HUES64 (cell line): ENCODE data around the gene SDK2.

Experiments
- H3K27ac ChIP-seq: 2 replicates; pipeline ENCODE4 v1.7.0; 2013; ENCODE audit warnings: low read depth, low read length, inconsistent platforms
- H3K27me3 ChIP-seq: 2 replicates; pipeline ENCODE4 v1.6.1; 2013; ENCODE audit warnings: mild to moderate bottlenecking, low read length; ENCODE audit not compliant: insufficient read depth
- H3K36me3 ChIP-seq: 2 replicates; pipeline ENCODE4 v1.6.1; 2013; ENCODE audit warnings: mild to moderate bottlenecking, low read length; ENCODE audit not compliant: insufficient read depth
- H3K4me1 ChIP-seq: 2 replicates; pipeline ENCODE4 v1.6.1; 2013; ENCODE audit warnings: mild to moderate bottlenecking, low read length, moderate library complexity; ENCODE audit not compliant: insufficient read depth
- H3K4me3 ChIP-seq: 2 replicates; pipeline ENCODE4 v1.5.1; 2013; ENCODE audit warnings: mild to moderate bottlenecking, low read length, moderate library complexity
- H3K9ac ChIP-seq: 2 replicates; pipeline ENCODE4 v1.6.1; 2013; ENCODE audit warnings: mild to moderate bottlenecking, low read depth, low read length
- H3K9me3 ChIP-seq: 2 replicates; pipeline ENCODE4 v1.6.1; 2013; ENCODE audit warnings: low read depth, low read length; ENCODE audit not compliant: insufficient read depth
- WGBS: fragments of 150-250, 120-280 bp; methylation state at CpG from one replicate; pipeline ENCODE4 v1.1.7; 2013; ENCODE audit warnings: missing lambda C conversion rate; 5-methylcytosine and 5-hydroxymethylcytosine counted together

SDK2 gene

GRCh38 chr17:73568934-73569333 is 75.3 kb downstream of the SDK2 start:
- Histone ChIP-seq H3K4me1 (peaks cover 43% of the 10 kb centered on the region), H3K9ac (no peak overlapping the region), H3K27me3 (no peaks in the 10 kb centered on the region), H3K9me3 (no peaks in the 10 kb centered on the region), H3K27ac (no peak overlapping the region), H3K36me3 (no peaks in the 10 kb centered on the region), H3K4me3 (no peak overlapping the region)
- 98% methylated on average over 3 of the region's 3 CpGs for WGBS

- H3K4me3 ChIP-seq, result 0 out of 2 replicates have a peak overlapping the region, but pooled peaks have one; percentile 9
- 23% methylated on average over 11 of the region's 11 CpGs for WGBS
- H3K9ac ChIP-seq, result peak overlapping the region; percentile 59
- no peaks in the 10 kb centered on the region for H3K9me3 ChIP-seq
- peak overlapping the region; percentile 91 for H3K27ac ChIP-seq
- H3K36me3 ChIP-seq, result no peaks in the 10 kb centered on the region
- H3K4me1 ChIP-seq, result peaks cover 43% of the 10 kb centered on the region
- no peaks in the 10 kb centered on the region for H3K27me3 ChIP-seq
Measured at GRCh38 chr17:73566905-73567782, 77.1 kb downstream of the SDK2 start.

GRCh38 chr17:73564843-73565242 is 79.4 kb downstream of the SDK2 start:
- 100% methylated on average over 2 of the region's 2 CpGs for WGBS
- H3K27ac ChIP-seq, result no peak overlapping the region

GRCh38 chr17:73562896-73563295 is 81.3 kb downstream of the SDK2 start:
- Histone ChIP-seq H3K4me1 (peaks cover 43% of the 10 kb centered on the region), H3K36me3 (no peaks in the 10 kb centered on the region), H3K27me3 (no peaks in the 10 kb centered on the region), H3K9me3 (no peaks in the 10 kb centered on the region), H3K27ac (no peak overlapping the region), H3K9ac (no peak overlapping the region), H3K4me3 (no peak overlapping the region)
- 95% methylated on average over 9 of the region's 9 CpGs for WGBS

More at GRCh38 chr17:73564843-73565242, 79.4 kb downstream of the SDK2 start:
- no peaks in the 10 kb centered on the region for H3K36me3 ChIP-seq
- no peak overlapping the region for H3K4me3 ChIP-seq
- H3K9me3 ChIP-seq, result no peaks in the 10 kb centered on the region
- no peaks in the 10 kb centered on the region for H3K27me3 ChIP-seq
- peaks cover 45% of the 10 kb centered on the region for H3K4me1 ChIP-seq
- H3K9ac ChIP-seq, result no peak overlapping the region

- H3K27me3 ChIP-seq, result no peaks in the 10 kb centered on the region
- no peaks in the 10 kb centered on the region for H3K36me3 ChIP-seq
Measured at GRCh38 chr17:73561111-73561510, 83.1 kb downstream of the SDK2 start.

GRCh38 chr17:73560661-73561060 is 83.6 kb downstream of the SDK2 start:
- 78% methylated on average over 6 of the region's 6 CpGs for WGBS
- no peak overlapping the region for H3K27ac ChIP-seq
- H3K36me3 ChIP-seq, result no peaks in the 10 kb centered on the region
- H3K9ac ChIP-seq, result no peak overlapping the region
- no peaks in the 10 kb centered on the region for H3K27me3 ChIP-seq
- H3K9me3 ChIP-seq, result no peaks in the 10 kb centered on the region
- H3K4me1 ChIP-seq, result peaks cover 27% of the 10 kb centered on the region
- H3K4me3 ChIP-seq, result no peak overlapping the region

More at GRCh38 chr17:73561111-73561510, 83.1 kb downstream of the SDK2 start:
- Histone ChIP-seq H3K27ac (no peak overlapping the region), H3K4me3 (no peak overlapping the region), H3K9me3 (no peaks in the 10 kb centered on the region), H3K4me1 (peaks cover 30% of the 10 kb centered on the region), H3K9ac (no peak overlapping the region)
- 89% methylated on average over 6 of the region's 9 CpGs for WGBS

GRCh38 chr17:73559532-73559931 is 84.7 kb downstream of the SDK2 start:
- no peak overlapping the region for H3K27ac ChIP-seq
- no peak overlapping the region for H3K9ac ChIP-seq
- H3K36me3 ChIP-seq, result no peaks in the 10 kb centered on the region
- H3K9me3 ChIP-seq, result no peaks in the 10 kb centered on the region
- no peaks in the 10 kb centered on the region for H3K27me3 ChIP-seq
- H3K4me3 ChIP-seq, result no peak overlapping the region
- 78% methylated on average over 6 of the region's 6 CpGs for WGBS
- H3K4me1 ChIP-seq, result peaks cover 18% of the 10 kb centered on the region

- 94% methylated on average over 13 of the region's 13 CpGs for WGBS
Measured at GRCh38 chr17:73555199-73555960, 88.9 kb downstream of the SDK2 start.

GRCh38 chr17:73554498-73554897 is 89.7 kb downstream of the SDK2 start:
- Histone ChIP-seq H3K9ac (no peak overlapping the region), H3K27ac (no peak overlapping the region), H3K27me3 (no peaks in the 10 kb centered on the region), H3K4me1 (peaks cover 10% of the 10 kb centered on the region), H3K36me3 (no peaks in the 10 kb centered on the region), H3K9me3 (no peaks in the 10 kb centered on the region), H3K4me3 (no peak overlapping the region)

More at GRCh38 chr17:73555199-73555960, 88.9 kb downstream of the SDK2 start:
- Histone ChIP-seq H3K36me3 (no peaks in the 10 kb centered on the region), H3K9me3 (no peaks in the 10 kb centered on the region), H3K27me3 (no peaks in the 10 kb centered on the region), H3K9ac (no peak overlapping the region), H3K4me1 (peaks cover 18% of the 10 kb centered on the region), H3K27ac (no peak overlapping the region), H3K4me3 (no peak overlapping the region)

- Histone ChIP-seq H3K4me3 (no peak overlapping the region), H3K9me3 (no peaks in the 10 kb centered on the region), H3K9ac (no peak overlapping the region), H3K4me1 (no peaks in the 10 kb centered on the region), H3K36me3 (no peaks in the 10 kb centered on the region), H3K27me3 (no peaks in the 10 kb centered on the region), H3K27ac (no peak overlapping the region)
- 74% methylated on average over 2 of the region's 2 CpGs for WGBS
Measured at GRCh38 chr17:73553311-73553710, 90.9 kb downstream of the SDK2 start.
